ENCODE measurements around the gene GLRX5.

GRCh38 chr14:95487669-95488084 lies 47.2 kb upstream of the GLRX5 start:
- TF ChIP-seq POLR2AphosphoS5 (IDR thresholded peaks at IDR 0.05) (no peak), CTCF (IDR thresholded peaks at IDR 0.05) (no peak)
